Measurements from ENCODE around the gene RNF115.
"Not testable (repeated sequence)": the region's sequence is repeated elsewhere in the genome, so short reads cannot be mapped to it uniquely, and the experiment has no call there.

Gene RNF115
- total RNA-seq = 65.5 to 73.1 reads per million in 2 experiments

GRCh38 chr1:145823565-145824498 lies at the start of gene RNF115, which contains the start of gene POLR3C:
RNF115 (minus strand) TSS chr1:145824095; CDS start chr1:145823873, 222 bp downstream.
POLR3C (plus strand) TSS chr1:145824200; CDS start chr1:145825777, 1,577 bp downstream.
- DNase-seq (ENCODE audit: low read depth) = peak; percentile 81

GRCh38 chr1:145871994-145872924 lies 48.4 kb upstream of the RNF115 start:
- no peak for DNase-seq (ENCODE audit: low read depth)

- no peak for DNase-seq (ENCODE audit: low read depth)
Measured at GRCh38 chr1:145868232-145868631, 44.3 kb upstream of the RNF115 start.

GRCh38 chr1:145863282-145864018 lies 39.6 kb upstream of the RNF115 start:
- no peak for DNase-seq (ENCODE audit: low read depth)

- peak; percentile 53 for DNase-seq (ENCODE audit: low read depth)
Measured at GRCh38 chr1:145859491-145860023, 35.7 kb upstream of the RNF115 start.

GRCh38 chr1:145858901-145859490 lies 35.1 kb upstream of the RNF115 start, which contains the start of gene PIAS3:
PIAS3 (minus strand) TSS chr1:145859081; CDS start chr1:145858990, 91 bp downstream.
- peak; percentile 64 for DNase-seq (ENCODE audit: low read depth)

- DNase-seq (ENCODE audit: low read depth) = peak; percentile 57
Measured at GRCh38 chr1:145858238-145858900, 34.5 kb upstream of the RNF115 start.

- DNase-seq (ENCODE audit: low read depth) = no peak
Measured at GRCh38 chr1:145857170-145857569, 33.3 kb upstream of the RNF115 start.

- no peak for DNase-seq (ENCODE audit: low read depth)
Measured at GRCh38 chr1:145855426-145855948, 31.6 kb upstream of the RNF115 start.

GRCh38 chr1:145849356-145850160 lies 25.7 kb upstream of the RNF115 start:
- DNase-seq (ENCODE audit: low read depth) = no peak

GRCh38 chr1:145847827-145848226 lies 23.9 kb upstream of the RNF115 start:
- no peak for DNase-seq (ENCODE audit: low read depth)

- DNase-seq (ENCODE audit: low read depth) = no peak
Measured at GRCh38 chr1:145846201-145846612, 22.3 kb upstream of the RNF115 start.

- peak; percentile 62 for DNase-seq (ENCODE audit: low read depth)
Measured at GRCh38 chr1:145845514-145846161, 21.7 kb upstream of the RNF115 start, which contains the start of gene NUDT17. NUDT17 (plus strand) TSS chr1:145845630; CDS start chr1:145845641, 11 bp downstream.

- DNase-seq (ENCODE audit: low read depth) = no peak
Measured at GRCh38 chr1:145845144-145845513, 21.2 kb upstream of the RNF115 start.

GRCh38 chr1:145843031-145843430 lies 19.1 kb upstream of the RNF115 start:
- DNase-seq (ENCODE audit: low read depth) = no peak

GRCh38 chr1:145837656-145838055 lies 13.8 kb upstream of the RNF115 start:
- no peak for DNase-seq (ENCODE audit: low read depth)

GRCh38 chr1:145830810-145831209 lies 6.9 kb upstream of the RNF115 start:
- not testable (repeated sequence) for DNase-seq (ENCODE audit: low read depth)

- no peak for DNase-seq (ENCODE audit: low read depth)
Measured at GRCh38 chr1:145828367-145829026, 4.6 kb upstream of the RNF115 start.

Data from T follicular helper cell (primary cell).